K562 (cell line): ENCODE data around the gene PBXIP1. TPM values are rescaled to one million over a fixed set of nuclear protein-coding genes. Genes with fewer than 3 reads are reported as not detected.

ENCODE experiments used
- HMBOX1 ChIP-seq: sonication (generic); IDR thresholded peaks from 2 replicates; pipeline ENCODE4 v1.6.1; 2016
- polyA plus RNA-seq, 8 experiments: library from polyadenylated mRNA; depleted of rRNA in 4 of 8; stranded (reverse) in 5 of 8; unstranded in 3 of 8; fragments of >200 nt; fragmentation: Nextera tagmentation in 2 of 8; fragmentation: Illumina TruSeq in 1 of 8; extraction: Ambion mirVana in 2 of 8; extraction: Trizol in 1 of 8; gene quantifications; 2 replicates each; pipeline versions ENCODE4 v1.2.1 to v1.2.3, GENCODE V29; 2011 to 2014; ENCODE audit warnings: inconsistent platforms in 1 of 8, missing spikeins in 1 of 8
- total RNA-seq, 7 experiments: library from RNA; depleted of rRNA in 6 of 7; stranded (reverse); fragments of >200 nt in 6 of 7; fragmentation: Illumina TruSeq in 2 of 7; extraction: Trizol in 2 of 7; gene quantifications; 2 replicates each; pipeline versions ENCODE4 v1.2.1 to v1.2.3, GENCODE V29; 2011 to 2021; ENCODE audit warnings: low replicate concordance in 1 of 7
- TF ChIP-seq, protein P1 (sequence below): fragments of 450-650 bp; IDR thresholded peaks from 2 replicates; pipeline ENCODE4 v1.6.1; 2016; ENCODE audit warnings: mild to moderate bottlenecking, moderate library complexity
- TF ChIP-seq, protein P2 (sequence below), 3 experiments: fragments of 200-800 bp in 1 of 3; fragments of 250-450 bp in 1 of 3; fragments of 450-650 bp in 1 of 3; sonication (Bioruptor Pico) in 1 of 3; sonication (Bioruptor generic) in 1 of 3; formaldehyde crosslinking in 1 of 3; IDR thresholded peaks; 2 replicates each; pipeline versions ENCODE4 v1.6.1 to v1.8.0; 2016 to 2022; ENCODE audit warnings: mild to moderate bottlenecking in 2 of 3, missing genetic modification characterization in 2 of 3, missing compliant biosample characterization in 1 of 3, moderate library complexity in 1 of 3

PBXIP1 gene
- total and polyA plus RNA-seq, 9 of the 15 experiments (the other 6 are each of a cell fraction or from before 2014, with no cell fraction given): 0.13 to 8.3 (median 5.8) TPM

DNA sequence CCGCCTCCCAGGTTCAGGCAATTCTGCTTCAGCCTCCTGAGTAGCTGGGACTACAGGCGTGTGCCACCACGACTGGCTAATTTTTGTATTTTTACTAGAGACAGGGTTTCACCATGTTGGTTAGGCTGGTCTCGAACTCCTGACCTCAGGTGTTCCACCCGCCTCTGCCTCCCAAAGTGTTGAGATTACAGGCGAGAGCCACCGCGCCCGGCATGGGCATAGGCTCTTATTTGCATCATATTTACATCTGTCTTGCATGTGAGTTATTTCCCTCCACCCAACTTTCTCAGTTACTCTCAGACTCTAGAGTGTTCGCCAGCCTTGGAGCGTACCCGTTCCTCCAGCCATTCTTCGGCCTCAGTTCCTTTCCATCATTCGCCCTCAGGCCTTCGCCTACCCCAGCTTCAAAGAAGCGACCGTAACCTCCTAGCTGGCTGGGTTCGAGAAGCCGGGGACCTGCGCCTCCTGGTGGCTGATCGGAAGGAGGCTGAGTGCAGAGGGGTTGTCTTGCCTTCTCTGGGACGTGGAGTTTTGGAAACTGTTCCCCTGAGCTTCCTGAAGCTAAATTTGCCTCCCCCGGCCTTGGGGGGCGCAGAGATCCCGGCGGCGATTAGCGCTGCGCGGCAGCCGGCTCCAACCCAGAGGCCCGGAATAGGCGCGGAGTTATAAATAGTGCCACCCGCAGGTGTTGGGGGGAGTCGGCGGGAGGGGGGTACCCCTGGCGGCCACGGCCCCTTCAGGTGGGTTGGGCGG lies 43.1 kb upstream of the PBXIP1 start (continued):
- TF ChIP-seq, protein P1, sequence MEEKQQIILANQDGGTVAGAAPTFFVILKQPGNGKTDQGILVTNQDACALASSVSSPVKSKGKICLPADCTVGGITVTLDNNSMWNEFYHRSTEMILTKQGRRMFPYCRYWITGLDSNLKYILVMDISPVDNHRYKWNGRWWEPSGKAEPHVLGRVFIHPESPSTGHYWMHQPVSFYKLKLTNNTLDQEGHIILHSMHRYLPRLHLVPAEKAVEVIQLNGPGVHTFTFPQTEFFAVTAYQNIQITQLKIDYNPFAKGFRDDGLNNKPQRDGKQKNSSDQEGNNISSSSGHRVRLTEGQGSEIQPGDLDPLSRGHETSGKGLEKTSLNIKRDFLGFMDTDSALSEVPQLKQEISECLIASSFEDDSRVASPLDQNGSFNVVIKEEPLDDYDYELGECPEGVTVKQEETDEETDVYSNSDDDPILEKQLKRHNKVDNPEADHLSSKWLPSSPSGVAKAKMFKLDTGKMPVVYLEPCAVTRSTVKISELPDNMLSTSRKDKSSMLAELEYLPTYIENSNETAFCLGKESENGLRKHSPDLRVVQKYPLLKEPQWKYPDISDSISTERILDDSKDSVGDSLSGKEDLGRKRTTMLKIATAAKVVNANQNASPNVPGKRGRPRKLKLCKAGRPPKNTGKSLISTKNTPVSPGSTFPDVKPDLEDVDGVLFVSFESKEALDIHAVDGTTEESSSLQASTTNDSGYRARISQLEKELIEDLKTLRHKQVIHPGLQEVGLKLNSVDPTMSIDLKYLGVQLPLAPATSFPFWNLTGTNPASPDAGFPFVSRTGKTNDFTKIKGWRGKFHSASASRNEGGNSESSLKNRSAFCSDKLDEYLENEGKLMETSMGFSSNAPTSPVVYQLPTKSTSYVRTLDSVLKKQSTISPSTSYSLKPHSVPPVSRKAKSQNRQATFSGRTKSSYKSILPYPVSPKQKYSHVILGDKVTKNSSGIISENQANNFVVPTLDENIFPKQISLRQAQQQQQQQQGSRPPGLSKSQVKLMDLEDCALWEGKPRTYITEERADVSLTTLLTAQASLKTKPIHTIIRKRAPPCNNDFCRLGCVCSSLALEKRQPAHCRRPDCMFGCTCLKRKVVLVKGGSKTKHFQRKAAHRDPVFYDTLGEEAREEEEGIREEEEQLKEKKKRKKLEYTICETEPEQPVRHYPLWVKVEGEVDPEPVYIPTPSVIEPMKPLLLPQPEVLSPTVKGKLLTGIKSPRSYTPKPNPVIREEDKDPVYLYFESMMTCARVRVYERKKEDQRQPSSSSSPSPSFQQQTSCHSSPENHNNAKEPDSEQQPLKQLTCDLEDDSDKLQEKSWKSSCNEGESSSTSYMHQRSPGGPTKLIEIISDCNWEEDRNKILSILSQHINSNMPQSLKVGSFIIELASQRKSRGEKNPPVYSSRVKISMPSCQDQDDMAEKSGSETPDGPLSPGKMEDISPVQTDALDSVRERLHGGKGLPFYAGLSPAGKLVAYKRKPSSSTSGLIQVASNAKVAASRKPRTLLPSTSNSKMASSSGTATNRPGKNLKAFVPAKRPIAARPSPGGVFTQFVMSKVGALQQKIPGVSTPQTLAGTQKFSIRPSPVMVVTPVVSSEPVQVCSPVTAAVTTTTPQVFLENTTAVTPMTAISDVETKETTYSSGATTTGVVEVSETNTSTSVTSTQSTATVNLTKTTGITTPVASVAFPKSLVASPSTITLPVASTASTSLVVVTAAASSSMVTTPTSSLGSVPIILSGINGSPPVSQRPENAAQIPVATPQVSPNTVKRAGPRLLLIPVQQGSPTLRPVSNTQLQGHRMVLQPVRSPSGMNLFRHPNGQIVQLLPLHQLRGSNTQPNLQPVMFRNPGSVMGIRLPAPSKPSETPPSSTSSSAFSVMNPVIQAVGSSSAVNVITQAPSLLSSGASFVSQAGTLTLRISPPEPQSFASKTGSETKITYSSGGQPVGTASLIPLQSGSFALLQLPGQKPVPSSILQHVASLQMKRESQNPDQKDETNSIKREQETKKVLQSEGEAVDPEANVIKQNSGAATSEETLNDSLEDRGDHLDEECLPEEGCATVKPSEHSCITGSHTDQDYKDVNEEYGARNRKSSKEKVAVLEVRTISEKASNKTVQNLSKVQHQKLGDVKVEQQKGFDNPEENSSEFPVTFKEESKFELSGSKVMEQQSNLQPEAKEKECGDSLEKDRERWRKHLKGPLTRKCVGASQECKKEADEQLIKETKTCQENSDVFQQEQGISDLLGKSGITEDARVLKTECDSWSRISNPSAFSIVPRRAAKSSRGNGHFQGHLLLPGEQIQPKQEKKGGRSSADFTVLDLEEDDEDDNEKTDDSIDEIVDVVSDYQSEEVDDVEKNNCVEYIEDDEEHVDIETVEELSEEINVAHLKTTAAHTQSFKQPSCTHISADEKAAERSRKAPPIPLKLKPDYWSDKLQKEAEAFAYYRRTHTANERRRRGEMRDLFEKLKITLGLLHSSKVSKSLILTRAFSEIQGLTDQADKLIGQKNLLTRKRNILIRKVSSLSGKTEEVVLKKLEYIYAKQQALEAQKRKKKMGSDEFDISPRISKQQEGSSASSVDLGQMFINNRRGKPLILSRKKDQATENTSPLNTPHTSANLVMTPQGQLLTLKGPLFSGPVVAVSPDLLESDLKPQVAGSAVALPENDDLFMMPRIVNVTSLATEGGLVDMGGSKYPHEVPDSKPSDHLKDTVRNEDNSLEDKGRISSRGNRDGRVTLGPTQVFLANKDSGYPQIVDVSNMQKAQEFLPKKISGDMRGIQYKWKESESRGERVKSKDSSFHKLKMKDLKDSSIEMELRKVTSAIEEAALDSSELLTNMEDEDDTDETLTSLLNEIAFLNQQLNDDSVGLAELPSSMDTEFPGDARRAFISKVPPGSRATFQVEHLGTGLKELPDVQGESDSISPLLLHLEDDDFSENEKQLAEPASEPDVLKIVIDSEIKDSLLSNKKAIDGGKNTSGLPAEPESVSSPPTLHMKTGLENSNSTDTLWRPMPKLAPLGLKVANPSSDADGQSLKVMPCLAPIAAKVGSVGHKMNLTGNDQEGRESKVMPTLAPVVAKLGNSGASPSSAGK: no peak
- TF ChIP-seq HMBOX1: no peak
- TF ChIP-seq, protein P2, sequence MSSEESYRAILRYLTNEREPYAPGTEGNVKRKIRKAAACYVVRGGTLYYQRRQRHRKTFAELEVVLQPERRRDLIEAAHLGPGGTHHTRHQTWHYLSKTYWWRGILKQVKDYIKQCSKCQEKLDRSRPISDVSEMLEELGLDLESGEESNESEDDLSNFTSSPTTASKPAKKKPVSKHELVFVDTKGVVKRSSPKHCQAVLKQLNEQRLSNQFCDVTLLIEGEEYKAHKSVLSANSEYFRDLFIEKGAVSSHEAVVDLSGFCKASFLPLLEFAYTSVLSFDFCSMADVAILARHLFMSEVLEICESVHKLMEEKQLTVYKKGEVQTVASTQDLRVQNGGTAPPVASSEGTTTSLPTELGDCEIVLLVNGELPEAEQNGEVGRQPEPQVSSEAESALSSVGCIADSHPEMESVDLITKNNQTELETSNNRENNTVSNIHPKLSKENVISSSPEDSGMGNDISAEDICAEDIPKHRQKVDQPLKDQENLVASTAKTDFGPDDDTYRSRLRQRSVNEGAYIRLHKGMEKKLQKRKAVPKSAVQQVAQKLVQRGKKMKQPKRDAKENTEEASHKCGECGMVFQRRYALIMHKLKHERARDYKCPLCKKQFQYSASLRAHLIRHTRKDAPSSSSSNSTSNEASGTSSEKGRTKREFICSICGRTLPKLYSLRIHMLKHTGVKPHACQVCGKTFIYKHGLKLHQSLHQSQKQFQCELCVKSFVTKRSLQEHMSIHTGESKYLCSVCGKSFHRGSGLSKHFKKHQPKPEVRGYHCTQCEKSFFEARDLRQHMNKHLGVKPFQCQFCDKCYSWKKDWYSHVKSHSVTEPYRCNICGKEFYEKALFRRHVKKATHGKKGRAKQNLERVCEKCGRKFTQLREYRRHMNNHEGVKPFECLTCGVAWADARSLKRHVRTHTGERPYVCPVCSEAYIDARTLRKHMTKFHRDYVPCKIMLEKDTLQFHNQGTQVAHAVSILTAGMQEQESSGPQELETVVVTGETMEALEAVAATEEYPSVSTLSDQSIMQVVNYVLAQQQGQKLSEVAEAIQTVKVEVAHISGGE (CRISPR knock-in tag; IDR thresholded peaks at IDR 0.05): peak in 1 of 3 experiments; percentile 41; a peak in 1 of 6 replicates
